Thoracic aorta (tissue), 2 donors: ENCODE results near the gene TNS3. TPM values are rescaled to one million over a fixed set of nuclear protein-coding genes. Genes with fewer than 3 reads are reported as not detected.

Source experiments
- ATAC-seq: fragments of 150-250 bp; one replicate; pipeline ENCODE4 v1.8.0; 2017; ENCODE audit warnings: low read depth; ENCODE audit not compliant: insufficient number of reproducible peaks, low FRiP score
- DNase-seq: peaks from one replicate; pipeline ENCODE4 v3.0.0-alpha.2; 2020; ENCODE audit warnings: low spot score
- H3K27ac ChIP-seq, 2 donors: fragments of 200-600 bp; sonication (generic); 1 replicate in 1 of 2; 2 replicates in 1 of 2; pipeline ENCODE4 v1.5.1; 2016; ENCODE audit warnings: mild to moderate bottlenecking in 2 of 2, moderate library complexity in 2 of 2
- H3K27me3 ChIP-seq: fragments of 200-600 bp; sonication (generic); replicated peaks from 2 replicates; pipeline ENCODE4 v1.6.0; 2016; ENCODE audit warnings: mild to moderate bottlenecking; ENCODE audit not compliant: insufficient read depth
- H3K36me3 ChIP-seq: fragments of 200-600 bp; sonication (generic); one replicate; pipeline ENCODE4 v1.5.1; 2016
- H3K4me1 ChIP-seq, 2 donors: fragments of 200-600 bp; sonication (generic); 1 replicate in 1 of 2; 2 replicates in 1 of 2; pipeline versions ENCODE4 v1.5.1 to v1.6.0; 2016; ENCODE audit warnings: low read depth in 2 of 2, mild to moderate bottlenecking in 1 of 2; ENCODE audit not compliant: control insufficient read depth in 1 of 2
- H3K4me3 ChIP-seq: fragments of 200-600 bp; sonication (generic); 2 replicates; pipeline ENCODE4 v1.5.1; 2016; ENCODE audit warnings: mild to moderate bottlenecking
- H3K9me3 ChIP-seq: fragments of 200-600 bp; sonication (generic); 2 replicates; pipeline ENCODE4 v1.5.1; 2016
- CTCF ChIP-seq: fragments of 200-600 bp; sonication (generic); IDR thresholded peaks from one replicate; pipeline ENCODE4 v1.5.1; 2019; ENCODE audit warnings: antibody characterized with exemption
- total RNA-seq, 2 donors: library from RNA; depleted of rRNA; stranded (reverse); fragments of >200 nt; gene quantifications; one replicate each; pipeline versions ENCODE4 v1.1.0 to v1.2.3, GENCODE V29; 2016

Gene TNS3
- total RNA-seq, 2 donors from 2014 or later, result 138 to 151 TPM

GRCh38 chr7:47420122-47420780 is 161.7 kb downstream of the TNS3 start:
- DNase-seq (no peak), ATAC-seq (no peak)
- TF ChIP-seq CTCF, result no peak
- H3K4me3 ChIP-seq, result no peak overlapping the region
- peaks cover 7 to 21% of the 10 kb centered on the region in 2 donors for H3K4me1 ChIP-seq
- no peak overlapping the region for H3K27ac ChIP-seq
- no peaks in the 10 kb centered on the region for H3K9me3 ChIP-seq
- no peaks in the 10 kb centered on the region for H3K27me3 ChIP-seq
- peaks cover 16% of the 10 kb centered on the region for H3K36me3 ChIP-seq

GRCh38 chr7:47419471-47419870 is 162.4 kb downstream of the TNS3 start:
- DNase-seq (no peak), ATAC-seq (no peak)
- no peaks in the 10 kb centered on the region for H3K27me3 ChIP-seq
- H3K36me3 ChIP-seq, result peaks cover 17% of the 10 kb centered on the region
- H3K4me1 ChIP-seq, result peaks cover 7 to 21% of the 10 kb centered on the region in 2 donors
- no peaks in the 10 kb centered on the region for H3K9me3 ChIP-seq
- no peak overlapping the region for H3K4me3 ChIP-seq
- no peak overlapping the region for H3K27ac ChIP-seq
- no peak for TF ChIP-seq CTCF

GRCh38 chr7:47418601-47419309 is 163.2 kb downstream of the TNS3 start:
- Histone ChIP-seq H3K36me3 (peaks cover 20% of the 10 kb centered on the region), H3K9me3 (no peaks in the 10 kb centered on the region), H3K4me3 (no peak overlapping the region), H3K27me3 (no peaks in the 10 kb centered on the region), H3K27ac (no peak overlapping the region), H3K4me1 (peaks cover 7 to 21% of the 10 kb centered on the region in 2 donors)
- ATAC-seq (no peak), DNase-seq (no peak)
- TF ChIP-seq CTCF, result no peak

GRCh38 chr7:47416492-47417480 is 165.1 kb downstream of the TNS3 start:
- H3K27ac ChIP-seq, result no peak overlapping the region
- no peaks in the 10 kb centered on the region for H3K9me3 ChIP-seq
- no peak overlapping the region for H3K4me3 ChIP-seq
- peaks cover 0 to 21% of the 10 kb centered on the region in 2 donors for H3K4me1 ChIP-seq
- H3K36me3 ChIP-seq, result peaks cover 17% of the 10 kb centered on the region
- no peaks in the 10 kb centered on the region for H3K27me3 ChIP-seq
- TF ChIP-seq CTCF, result no peak
- no peak for ATAC-seq
- DNase-seq, result no peak
